ENCODE results near the gene DAG1. TPM values are rescaled to one million over a fixed set of nuclear protein-coding genes. Genes with fewer than 3 reads are reported as not detected.

Gene DAG1
- 35.4 and 40.0 TPM in 2 replicates for total RNA-seq

DNA sequence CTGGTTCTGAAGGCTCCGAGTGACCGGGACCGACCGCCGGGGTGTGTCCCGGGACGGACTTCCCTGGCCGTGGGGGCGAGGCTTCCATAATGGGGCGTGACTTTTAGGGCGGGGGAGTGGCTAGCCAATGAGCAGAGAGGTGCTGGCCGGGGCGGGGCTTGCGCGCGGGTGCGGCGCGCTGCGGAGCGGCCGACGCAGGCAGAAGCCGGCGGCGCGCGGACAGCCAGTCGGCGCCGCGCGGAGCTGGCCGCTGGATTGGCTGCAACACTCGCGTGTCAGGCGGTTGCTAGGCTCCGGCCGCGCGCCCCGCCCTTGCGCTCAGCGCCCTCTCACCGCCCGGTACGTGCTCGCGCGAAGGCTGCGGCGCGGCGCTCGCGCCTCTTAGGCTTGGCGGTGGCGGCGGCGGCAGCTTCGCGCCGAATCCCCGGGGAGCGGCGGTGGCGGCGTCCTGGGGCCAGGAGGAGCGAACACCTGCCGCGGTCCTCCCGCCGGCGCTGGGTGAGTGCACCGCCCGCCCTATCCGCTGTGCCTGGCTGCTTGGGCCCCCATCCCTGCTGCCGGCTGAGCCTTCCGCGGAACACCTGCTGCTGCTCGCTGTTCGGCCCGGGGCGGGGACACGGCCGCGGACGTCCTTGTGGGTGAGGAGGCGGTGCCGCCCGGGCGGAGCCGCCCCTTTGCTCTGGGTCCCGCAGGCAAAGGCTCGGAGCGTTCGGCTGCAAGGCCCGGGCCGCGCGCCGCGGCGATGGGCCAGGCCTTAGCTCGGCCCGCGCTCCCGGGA is at the start of gene DAG1:
Gene DAG1 (plus strand): TSS at position 332 of the 778 bp plus-strand sequence. CDS start 40,268 bp downstream, outside the sequence.

DNA sequence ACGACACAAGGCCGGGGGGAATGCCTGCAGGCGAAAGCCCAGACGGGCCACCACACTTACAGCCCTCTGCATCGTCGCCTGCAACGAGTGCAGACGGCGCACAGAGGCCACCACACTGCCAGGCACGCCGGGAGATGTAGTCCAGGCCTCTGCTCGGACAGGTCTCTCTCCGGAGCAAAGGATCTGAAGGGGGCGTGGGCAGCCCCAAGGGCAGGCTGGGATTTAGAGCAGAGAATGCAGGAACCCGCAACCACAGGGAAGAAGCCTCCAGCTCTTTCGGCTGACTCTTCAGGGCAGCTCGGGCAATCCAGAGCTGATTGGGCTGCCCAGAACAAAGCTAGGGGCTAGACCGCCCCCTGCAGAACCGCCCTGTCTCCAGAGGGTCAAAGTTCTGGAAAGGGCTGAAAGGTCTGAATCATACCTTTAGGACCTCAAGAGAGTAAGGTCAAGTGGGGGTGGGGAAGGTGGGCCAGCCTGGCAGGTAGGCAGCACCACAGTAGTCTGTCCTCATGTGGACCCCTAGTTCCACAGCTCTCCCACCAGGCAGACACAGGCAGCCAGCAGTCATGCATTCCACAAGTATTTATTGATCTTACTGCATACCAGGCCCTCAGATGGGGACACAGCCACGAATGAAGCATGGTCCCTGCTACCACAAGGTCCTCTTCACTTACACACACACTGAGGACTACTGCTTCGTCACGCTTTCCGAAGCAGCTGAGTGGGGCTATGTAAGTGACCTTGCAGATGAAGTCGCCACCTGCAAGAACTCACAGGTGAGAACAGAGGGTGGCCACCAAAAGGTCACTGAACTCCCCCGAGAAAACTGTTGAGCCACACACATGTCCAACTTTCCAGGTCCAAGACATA is 47.5 kb upstream of the DAG1 start, which contains the start of gene AMT:
Gene AMT (minus strand): TSS at position 95 of the 870 bp plus-strand sequence. CDS start 23 bp downstream, at position 72.

DNA sequence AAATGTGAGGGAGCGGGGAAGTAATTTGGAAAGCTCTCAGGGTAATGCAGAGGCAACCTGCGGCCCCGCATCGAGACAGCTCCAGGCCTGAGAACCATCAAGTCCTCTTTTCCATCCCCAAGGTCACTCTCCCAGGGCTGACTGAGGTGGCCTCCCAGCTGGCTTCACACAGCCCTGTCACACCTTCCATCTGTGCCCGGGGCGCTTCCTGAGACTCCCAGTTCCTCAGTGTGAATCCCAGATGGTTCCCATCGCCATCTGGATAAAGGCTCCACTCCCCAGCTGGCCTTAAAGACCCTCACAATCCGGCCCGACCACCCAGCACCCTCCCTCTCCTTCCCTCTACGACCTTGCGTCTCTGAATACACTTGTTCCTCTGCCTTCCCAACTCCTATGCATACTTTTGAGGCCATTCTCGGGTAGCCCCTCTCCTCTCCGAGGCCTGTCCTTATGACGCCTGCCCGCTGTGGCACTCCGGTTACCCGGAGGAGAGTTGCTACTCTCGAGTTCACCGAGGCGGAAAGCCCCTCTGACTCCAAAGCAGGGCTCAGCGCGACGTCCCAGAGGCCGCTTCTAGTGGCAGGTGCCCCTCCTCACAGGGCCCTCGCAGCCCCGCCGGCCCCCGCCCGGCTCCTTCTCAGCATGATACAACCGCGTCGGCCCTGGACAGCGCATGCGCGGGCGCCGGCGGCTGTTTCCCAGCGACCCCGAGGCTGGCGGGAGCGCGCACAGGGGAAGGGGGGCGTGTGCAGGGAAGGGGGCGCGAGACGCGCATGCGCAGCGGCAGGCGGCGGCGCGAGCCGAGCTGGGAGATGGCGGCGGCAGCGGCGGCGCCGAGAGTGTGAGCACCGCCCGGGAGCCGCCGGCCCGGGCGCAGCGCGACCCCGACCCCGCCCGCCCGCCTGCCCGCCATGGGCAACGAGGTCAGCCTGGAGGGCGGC is 83.9 kb downstream of the DAG1 start, which contains the start of gene BSN:
Gene BSN (plus strand): TSS at position 786 of the 941 bp plus-strand sequence. CDS start 126 bp downstream, at position 912.

Other genes starting within 250 kb of the DAG1 start
- 0.75 and 1.1 TPM in 2 replicates for gene C3orf62, start 193.0 kb upstream of the DAG1 start, total RNA-seq
- 13.8 and 16.8 TPM in 2 replicates for gene USP4, start 130.2 kb upstream of the DAG1 start, total RNA-seq
- gene GPX1, start 111.9 kb upstream of the DAG1 start, total RNA-seq = 286 and 311 TPM in 2 replicates
- 359 and 416 TPM in 2 replicates for gene RHOA, start 58.3 kb upstream of the DAG1 start, total RNA-seq
- gene TCTA, start 57.8 kb upstream of the DAG1 start, total RNA-seq = 26.6 and 29.1 TPM in 2 replicates
- 0.39 and 1.5 TPM in 2 replicates for gene AMT, start 47.8 kb upstream of the DAG1 start, total RNA-seq
- 4.3 and 8.2 TPM in 2 replicates for gene NICN1, start 40.9 kb upstream of the DAG1 start, total RNA-seq
- 0.10 and 0.37 TPM in 2 replicates for gene BSN, start 84.2 kb downstream of the DAG1 start, total RNA-seq
- 51.9 and 66.4 TPM in 2 replicates for gene APEH, start 204.1 kb downstream of the DAG1 start, total RNA-seq
- gene MST1, start 219.2 kb downstream of the DAG1 start, total RNA-seq = 1.4 and 3.1 TPM in 2 replicates
- gene RNF123, start 219.3 kb downstream of the DAG1 start, total RNA-seq = 14.2 and 18.6 TPM in 2 replicates
- gene AMIGO3, start 249.4 kb downstream of the DAG1 start, total RNA-seq = 0.31 and 0.54 TPM in 2 replicates

Measured in cardiac ventricle fibroblast (primary cell).